HG02938 (cell line): Measurements from ENCODE around the gene PTPRC.
"Not testable (repeated sequence)": the region's sequence is repeated elsewhere in the genome, so short reads cannot be mapped to it uniquely, and the experiment has no call there.

Experiments
- ATAC-seq: cut with Tn5 transposase; IDR thresholded peaks from one replicate; pipeline ENCODE4 v1.9.1; 2021; ENCODE audit warnings: mild to moderate bottlenecking, moderate library complexity; ENCODE audit not compliant: unreplicated experiment

Gene PTPRC

GRCh38 chr1:198638894-198639635 is at the start of gene PTPRC:
Gene PTPRC, plus strand, starts transcription at chr1:198639040. Its CDS starts 229 bp downstream, at chr1:198639269.
- ATAC-seq = peak; percentile 51

- ATAC-seq = no peak
These were observed 48.4 kb upstream of the PTPRC start for GRCh38 chr1:198590454-198590853.

GRCh38 chr1:198595765-198596164 is 43.1 kb upstream of the PTPRC start:
- no peak for ATAC-seq

GRCh38 chr1:198597690-198598430 is 41.0 kb upstream of the PTPRC start:
- ATAC-seq = no peak

GRCh38 chr1:198598796-198599321 is 40.0 kb upstream of the PTPRC start:
- peak; percentile 81 for ATAC-seq

GRCh38 chr1:198599749-198600148 is 39.1 kb upstream of the PTPRC start:
- ATAC-seq = no peak

GRCh38 chr1:198600906-198601305 is 37.9 kb upstream of the PTPRC start:
- no peak for ATAC-seq

GRCh38 chr1:198601310-198601709 is 37.5 kb upstream of the PTPRC start:
- not testable (repeated sequence) for ATAC-seq

- ATAC-seq = peak; percentile 19
These were observed 36.6 kb upstream of the PTPRC start for GRCh38 chr1:198601936-198602889.

GRCh38 chr1:198604975-198605374 is 33.9 kb upstream of the PTPRC start:
- ATAC-seq = no peak

GRCh38 chr1:198605406-198605805 is 33.4 kb upstream of the PTPRC start:
- ATAC-seq = no peak

- no peak for ATAC-seq
These were observed 32.8 kb upstream of the PTPRC start for GRCh38 chr1:198606020-198606438.

- no peak for ATAC-seq
These were observed 31.1 kb upstream of the PTPRC start for GRCh38 chr1:198607714-198608113.

GRCh38 chr1:198610362-198610761 is 28.5 kb upstream of the PTPRC start:
- ATAC-seq = no peak

- no peak for ATAC-seq
These were observed 27.6 kb upstream of the PTPRC start for GRCh38 chr1:198611219-198611618.

- ATAC-seq = no peak
These were observed 26.2 kb upstream of the PTPRC start for GRCh38 chr1:198612471-198613260.

- ATAC-seq = no peak
These were observed 21.4 kb upstream of the PTPRC start for GRCh38 chr1:198617406-198617805.

GRCh38 chr1:198619375-198620140 is 19.3 kb upstream of the PTPRC start:
- no peak for ATAC-seq

GRCh38 chr1:198620218-198620617 is 18.6 kb upstream of the PTPRC start:
- ATAC-seq = no peak
